Fibroblast of lung (primary cell): ENCODE data around the gene TP53I11. TPM values are rescaled to one million over a fixed set of nuclear protein-coding genes. Genes with fewer than 3 reads are reported as not detected.

Experiments used
- DNase-seq, 2 donors: peaks; one replicate each; pipeline versions ENCODE4 v3.0.0 to v3.0.0-alpha.2; 2010; ENCODE audit warnings: low read depth in 2 of 2
- H2AFZ ChIP-seq: 2 replicates; pipeline ENCODE4 v1.5.1; 2012; ENCODE audit warnings: low read length, control low read depth, inconsistent platforms
- H3K27ac ChIP-seq: 2 replicates; pipeline ENCODE4 v1.5.1; 2011; ENCODE audit warnings: low read length, control low read depth; ENCODE audit not compliant: insufficient read depth
- H3K27me3 ChIP-seq: 2 replicates; pipeline ENCODE4 v1.5.1; 2011; ENCODE audit warnings: mild to moderate bottlenecking, low read length; ENCODE audit not compliant: control insufficient read depth, insufficient read depth
- H3K36me3 ChIP-seq: 2 replicates; pipeline ENCODE4 v1.5.1; 2011; ENCODE audit warnings: low read length; ENCODE audit not compliant: control insufficient read depth, insufficient read depth
- H3K4me1 ChIP-seq: 2 replicates; pipeline ENCODE4 v1.5.1; 2011; ENCODE audit warnings: low read length; ENCODE audit not compliant: control insufficient read depth, insufficient read depth; ENCODE audit errors: extremely low read depth
- H3K4me2 ChIP-seq: 2 replicates; pipeline ENCODE4 v1.5.1; 2011; ENCODE audit warnings: low read length, control low read depth; ENCODE audit not compliant: insufficient read depth; ENCODE audit errors: extremely low read depth
- H3K4me3 ChIP-seq, 4 experiments: fragments of 200-600 bp in 1 of 4; sonication (generic) in 1 of 4; replicated peaks in 1 of 4; 2 replicates each; pipeline ENCODE4 v1.5.1; 2011 to 2016; ENCODE audit warnings: low read length in 4 of 4, low read depth in 3 of 4, mild to moderate bottlenecking in 3 of 4, control low read depth in 2 of 4, inconsistent platforms in 1 of 4, mixed read lengths in 1 of 4; ENCODE audit not compliant: insufficient read depth in 1 of 4; ENCODE audit errors: control extremely low read depth in 1 of 4
- H3K79me2 ChIP-seq: 2 replicates; pipeline ENCODE4 v1.5.1; 2012; ENCODE audit warnings: mild to moderate bottlenecking, low read length, inconsistent platforms; ENCODE audit not compliant: control insufficient read depth, insufficient read depth
- H3K9ac ChIP-seq: 2 replicates; pipeline ENCODE4 v1.5.1; 2011; ENCODE audit warnings: mild to moderate bottlenecking, low read length, control low read depth; ENCODE audit not compliant: insufficient read depth
- H3K9me3 ChIP-seq: 2 replicates; pipeline ENCODE4 v1.5.1; 2012; ENCODE audit warnings: low read depth, low read length; ENCODE audit not compliant: control insufficient read depth, insufficient read depth
- H4K20me1 ChIP-seq: 2 replicates; pipeline ENCODE4 v1.5.1; 2011; ENCODE audit warnings: low read length; ENCODE audit not compliant: control insufficient read depth, insufficient read depth; ENCODE audit errors: extremely low read depth
- EZH2 ChIP-seq: IDR thresholded peaks from 2 replicates; pipeline ENCODE4 v1.5.1; 2012; ENCODE audit warnings: low read length, control low read depth, mild to moderate bottlenecking; ENCODE audit errors: missing control alignments
- polyA plus RNA-seq, 2 donors: library from polyadenylated mRNA; depleted of rRNA in 1 of 2; stranded (reverse) in 1 of 2; unstranded in 1 of 2; fragments of >200 nt; gene quantifications; 2 replicates each; pipeline ENCODE4 v1.2.1, GENCODE V29; 2011 to 2012; ENCODE audit warnings: missing spikeins in 1 of 2
- total RNA-seq: library from RNA; depleted of rRNA; stranded (reverse); fragments of >200 nt; gene quantifications from 2 replicates; pipeline ENCODE4 v1.2.1, GENCODE V29; 2014
- TF ChIP-seq, protein P1 (sequence below), 2 donors: IDR thresholded peaks in 1 of 2; conservative IDR thresholded peaks in 1 of 2; 1 replicate in 1 of 2; 2 replicates in 1 of 2; pipeline ENCODE4 v1.5.1; 2011 to 2012; ENCODE audit warnings: low read length in 2 of 2, control low read depth in 1 of 2, inconsistent platforms in 1 of 2, low read depth in 1 of 2, mild to moderate bottlenecking in 1 of 2

Gene TP53I11
- total and polyA plus RNA-seq, 2 donors (not counting 1 experiment from before 2014, with no cell fraction given), result 53.2 to 54.0 TPM

DNA sequence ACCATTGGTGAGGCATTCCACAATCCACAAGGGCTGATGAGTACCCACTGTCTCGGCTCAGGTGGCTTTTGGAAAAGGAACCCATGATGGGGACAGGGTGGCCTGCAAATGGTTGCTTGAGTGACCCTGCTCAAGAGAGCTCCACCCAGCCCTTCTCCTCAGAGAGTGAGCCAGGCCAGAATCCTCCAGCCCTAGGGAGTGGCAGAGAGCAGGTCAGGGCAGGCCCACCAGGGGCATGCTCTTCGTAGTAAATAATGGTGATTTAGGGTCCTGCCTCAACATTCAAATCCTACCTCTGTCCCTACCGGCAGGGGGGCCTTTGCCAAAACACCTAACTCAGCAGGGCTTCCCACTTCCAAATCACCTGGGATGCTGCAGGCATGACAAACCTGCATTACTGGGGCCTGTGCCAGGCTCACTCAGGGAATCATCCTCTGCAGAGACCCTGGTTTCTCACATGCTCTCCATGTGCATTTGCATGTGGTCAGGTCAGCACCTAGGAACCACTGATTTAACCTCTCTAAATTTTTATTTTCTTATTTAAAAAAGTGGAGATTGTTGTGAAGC, 17.3 kb upstream of the TP53I11 start:
- H3K79me2 ChIP-seq, result no peaks in the 10 kb centered on the region
- no peaks in the 10 kb centered on the region for H3K36me3 ChIP-seq
- DNase-seq, result no peak
- H3K27ac ChIP-seq, result no peak overlapping the region
- no peaks in the 10 kb centered on the region for H4K20me1 ChIP-seq
- H3K4me2 ChIP-seq, result no peak overlapping the region
- TF ChIP-seq, protein P1, sequence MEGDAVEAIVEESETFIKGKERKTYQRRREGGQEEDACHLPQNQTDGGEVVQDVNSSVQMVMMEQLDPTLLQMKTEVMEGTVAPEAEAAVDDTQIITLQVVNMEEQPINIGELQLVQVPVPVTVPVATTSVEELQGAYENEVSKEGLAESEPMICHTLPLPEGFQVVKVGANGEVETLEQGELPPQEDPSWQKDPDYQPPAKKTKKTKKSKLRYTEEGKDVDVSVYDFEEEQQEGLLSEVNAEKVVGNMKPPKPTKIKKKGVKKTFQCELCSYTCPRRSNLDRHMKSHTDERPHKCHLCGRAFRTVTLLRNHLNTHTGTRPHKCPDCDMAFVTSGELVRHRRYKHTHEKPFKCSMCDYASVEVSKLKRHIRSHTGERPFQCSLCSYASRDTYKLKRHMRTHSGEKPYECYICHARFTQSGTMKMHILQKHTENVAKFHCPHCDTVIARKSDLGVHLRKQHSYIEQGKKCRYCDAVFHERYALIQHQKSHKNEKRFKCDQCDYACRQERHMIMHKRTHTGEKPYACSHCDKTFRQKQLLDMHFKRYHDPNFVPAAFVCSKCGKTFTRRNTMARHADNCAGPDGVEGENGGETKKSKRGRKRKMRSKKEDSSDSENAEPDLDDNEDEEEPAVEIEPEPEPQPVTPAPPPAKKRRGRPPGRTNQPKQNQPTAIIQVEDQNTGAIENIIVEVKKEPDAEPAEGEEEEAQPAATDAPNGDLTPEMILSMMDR (conservative IDR thresholded peaks at IDR 0.05 in 1 of 2, IDR thresholded peaks at IDR 0.05 in 1 of 2; ENCODE audit: low read depth in 1 of 2, low read length in 2 of 2), result no peak
- TF ChIP-seq EZH2, result no peak
- H3K4me3 ChIP-seq, result no peak overlapping the region
- no peak overlapping the region for H3K9ac ChIP-seq
- no peaks in the 10 kb centered on the region for H3K9me3 ChIP-seq
- no peak overlapping the region for H2AFZ ChIP-seq
- H3K4me1 ChIP-seq, result no peaks in the 10 kb centered on the region
- H3K27me3 ChIP-seq, result peaks cover 17% of the 10 kb centered on the region

- H3K4me3 ChIP-seq, result no peak overlapping the region
- no peak overlapping the region for H3K27ac ChIP-seq
- H3K79me2 ChIP-seq, result no peaks in the 10 kb centered on the region
- H2AFZ ChIP-seq, result no peak overlapping the region
- no peak overlapping the region for H3K4me2 ChIP-seq
- no peaks in the 10 kb centered on the region for H4K20me1 ChIP-seq
- no peak overlapping the region for H3K9ac ChIP-seq
- peaks cover 17% of the 10 kb centered on the region for H3K27me3 ChIP-seq
- H3K4me1 ChIP-seq, result no peaks in the 10 kb centered on the region
- no peak for DNase-seq
- no peaks in the 10 kb centered on the region for H3K36me3 ChIP-seq
- no peaks in the 10 kb centered on the region for H3K9me3 ChIP-seq
- no peak for TF ChIP-seq EZH2
- TF ChIP-seq, protein P1 (conservative IDR thresholded peaks at IDR 0.05 in 1 of 2, IDR thresholded peaks at IDR 0.05 in 1 of 2; ENCODE audit: low read depth in 1 of 2, low read length in 2 of 2), result no peak
These were observed 16.0 kb upstream of the TP53I11 start for GRCh38 chr11:44966694-44967093.

- H3K9me3 ChIP-seq, result no peaks in the 10 kb centered on the region
- no peak for TF ChIP-seq EZH2
- TF ChIP-seq, protein P1 (conservative IDR thresholded peaks at IDR 0.05 in 1 of 2, IDR thresholded peaks at IDR 0.05 in 1 of 2; ENCODE audit: low read depth in 1 of 2, low read length in 2 of 2), result no peak
- no peak for DNase-seq
- no peak overlapping the region for H2AFZ ChIP-seq
- H3K4me2 ChIP-seq, result no peak overlapping the region
- no peaks in the 10 kb centered on the region for H4K20me1 ChIP-seq
- H3K27me3 ChIP-seq, result peaks cover 3% of the 10 kb centered on the region
- H3K9ac ChIP-seq, result no peak overlapping the region
- H3K4me1 ChIP-seq, result no peaks in the 10 kb centered on the region
- H3K36me3 ChIP-seq, result no peaks in the 10 kb centered on the region
- H3K79me2 ChIP-seq, result no peaks in the 10 kb centered on the region
- no peak overlapping the region for H3K4me3 ChIP-seq
- H3K27ac ChIP-seq, result no peak overlapping the region
These were observed 14.0 kb upstream of the TP53I11 start for GRCh38 chr11:44964526-44965209.
